Measurements from ENCODE around the gene GAS6. TPM values are rescaled to one million over a fixed set of nuclear protein-coding genes. Genes with fewer than 3 reads are reported as not detected.

GAS6 gene
- total and polyA plus RNA-seq, 9 of the 15 experiments (the other 6 are each of a cell fraction or from before 2014, with no cell fraction given), result 0.14 to 9.7 (median 4.7) TPM; not detected in 1

GRCh38 chr13:113845723-113846635, 17.9 kb downstream of the GAS6 start:
- Histone ChIP-seq H3K9ac (ENCODE audit: insufficient read depth in 1 of 2, low read depth in 2 of 2, low read length in 2 of 2) (no peak overlapping the region), H3K4me2 (ENCODE audit: insufficient read depth, low read length) (no peak overlapping the region), H3K27me3 (ENCODE audit: control insufficient read depth in 2 of 2, insufficient read depth in 2 of 2, low read length in 2 of 2) (no peaks in the 10 kb centered on the region), H3K4me3 (no peak overlapping the region), H3K36me3 (ENCODE audit: control insufficient read depth, insufficient read depth, low read length) (no peaks in the 10 kb centered on the region), H2AFZ (ENCODE audit: low read depth, low read length) (no peak overlapping the region), H3K4me1 (replicated peaks in 1 of 2; ENCODE audit: control insufficient read depth in 2 of 2, insufficient read depth in 2 of 2, low read length in 2 of 2) (peaks cover 5 to 17% of the 10 kb centered on the region in 2 experiments; a peak in 4 of 5 replicates), H4K20me1 (replicated peaks; ENCODE audit: control insufficient read depth, insufficient read depth, low read length) (no peaks in the 10 kb centered on the region), H3K9me1 (ENCODE audit: control insufficient read depth, insufficient read depth, low read length) (no peaks in the 10 kb centered on the region), H3K27ac (ENCODE audit: extremely low read depth, low read depth, low read length) (no peak overlapping the region), H3K9me3 (replicated peaks; ENCODE audit: control insufficient read depth, insufficient read depth, low read depth, low read length) (no peaks in the 10 kb centered on the region), H3K79me2 (ENCODE audit: control insufficient read depth, insufficient read depth, low read length) (no peaks in the 10 kb centered on the region)
- ChIA-PET CTCF (ENCODE audit: low intra/inter-chr PET ratio) (no interaction called here), POLR2A (no interaction called here)
- no peak for ATAC-seq
- TF ChIP-seq SMARCC2 (IDR thresholded peaks at IDR 0.05; ENCODE audit: low read depth) (no peak), MBD2 (IDR thresholded peaks at IDR 0.05; ENCODE audit: borderline replicate concordance, low read depth) (no peak)
- TF ChIP-seq, protein P1, sequence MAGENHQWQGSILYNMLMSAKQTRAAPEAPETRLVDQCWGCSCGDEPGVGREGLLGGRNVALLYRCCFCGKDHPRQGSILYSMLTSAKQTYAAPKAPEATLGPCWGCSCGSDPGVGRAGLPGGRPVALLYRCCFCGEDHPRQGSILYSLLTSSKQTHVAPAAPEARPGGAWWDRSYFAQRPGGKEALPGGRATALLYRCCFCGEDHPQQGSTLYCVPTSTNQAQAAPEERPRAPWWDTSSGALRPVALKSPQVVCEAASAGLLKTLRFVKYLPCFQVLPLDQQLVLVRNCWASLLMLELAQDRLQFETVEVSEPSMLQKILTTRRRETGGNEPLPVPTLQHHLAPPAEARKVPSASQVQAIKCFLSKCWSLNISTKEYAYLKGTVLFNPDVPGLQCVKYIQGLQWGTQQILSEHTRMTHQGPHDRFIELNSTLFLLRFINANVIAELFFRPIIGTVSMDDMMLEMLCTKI (IDR thresholded peaks at IDR 0.05; ENCODE audit: partially characterized antibody), result no peak
- DNase-seq (ENCODE audit: extremely low read depth in 1 of 4, low spot score in 3 of 4), result no peak
- no TSS peak for BruUV-seq (replicated peaks)
- in situ Hi-C loops (cut with MboI) (no loop called here), intact Hi-C loops (cut with micrococcal nuclease) (no loop called here)
- 63% methylated on average over 19 of the region's 30 CpGs for WGBS (ENCODE audit: insufficient coverage, low coverage, missing lambda C conversion rate)
- no peak for FAIRE-seq

Data from K562 (cell line).